ENCODE data around the gene POMT2. TPM values are rescaled to one million over a fixed set of nuclear protein-coding genes. Genes with fewer than 3 reads are reported as not detected.

POMT2 gene
- total and polyA plus RNA-seq, 12 donors, result 14.0 to 52.3 (median 41.7) TPM

DNA sequence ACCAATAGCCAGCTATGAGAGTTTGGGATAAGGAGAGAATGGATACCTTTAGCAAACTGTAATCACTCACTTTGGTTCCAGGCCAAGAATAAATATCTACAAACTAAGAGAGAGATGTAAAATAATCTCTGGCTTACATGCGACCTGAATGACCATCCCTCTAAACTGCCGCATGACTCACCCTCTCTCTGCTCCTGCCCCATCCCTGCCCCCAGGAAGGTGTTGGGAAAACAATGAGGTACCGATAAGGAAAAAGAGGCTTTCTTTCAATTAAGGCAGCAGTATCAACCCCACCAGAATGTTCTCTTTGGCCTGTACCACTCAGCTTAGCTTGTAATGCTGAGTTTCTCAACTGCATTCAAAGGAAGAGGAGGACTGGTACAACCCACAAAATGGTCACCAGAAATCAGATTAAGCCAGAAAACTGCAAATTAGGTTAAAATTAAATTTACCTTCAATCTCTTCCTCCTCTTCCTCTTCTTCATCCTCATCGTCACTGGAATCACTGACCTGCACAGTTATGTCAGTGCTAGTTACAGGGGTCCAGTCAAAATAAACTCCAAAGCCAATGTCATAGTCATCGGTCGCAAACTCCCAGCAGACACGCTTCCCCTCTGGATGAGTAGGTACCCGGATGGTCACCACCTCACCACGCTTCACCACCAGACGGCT lies 22.2 kb upstream of the POMT2 start:
- no peak overlapping the region for H3K4me3 ChIP-seq
- no peak for TF ChIP-seq POLR2A (IDR thresholded peaks at IDR 0.05)
- TF ChIP-seq, protein P1, sequence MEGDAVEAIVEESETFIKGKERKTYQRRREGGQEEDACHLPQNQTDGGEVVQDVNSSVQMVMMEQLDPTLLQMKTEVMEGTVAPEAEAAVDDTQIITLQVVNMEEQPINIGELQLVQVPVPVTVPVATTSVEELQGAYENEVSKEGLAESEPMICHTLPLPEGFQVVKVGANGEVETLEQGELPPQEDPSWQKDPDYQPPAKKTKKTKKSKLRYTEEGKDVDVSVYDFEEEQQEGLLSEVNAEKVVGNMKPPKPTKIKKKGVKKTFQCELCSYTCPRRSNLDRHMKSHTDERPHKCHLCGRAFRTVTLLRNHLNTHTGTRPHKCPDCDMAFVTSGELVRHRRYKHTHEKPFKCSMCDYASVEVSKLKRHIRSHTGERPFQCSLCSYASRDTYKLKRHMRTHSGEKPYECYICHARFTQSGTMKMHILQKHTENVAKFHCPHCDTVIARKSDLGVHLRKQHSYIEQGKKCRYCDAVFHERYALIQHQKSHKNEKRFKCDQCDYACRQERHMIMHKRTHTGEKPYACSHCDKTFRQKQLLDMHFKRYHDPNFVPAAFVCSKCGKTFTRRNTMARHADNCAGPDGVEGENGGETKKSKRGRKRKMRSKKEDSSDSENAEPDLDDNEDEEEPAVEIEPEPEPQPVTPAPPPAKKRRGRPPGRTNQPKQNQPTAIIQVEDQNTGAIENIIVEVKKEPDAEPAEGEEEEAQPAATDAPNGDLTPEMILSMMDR (IDR thresholded peaks at IDR 0.05), result no peak
- H3K27me3 ChIP-seq, result no peaks in the 10 kb centered on the region
- intact Hi-C loops (cut with DNase I), result no loop called here
- no peaks in the 10 kb centered on the region for H3K9me3 ChIP-seq (replicated peaks in 1 of 3)
- H3K27ac ChIP-seq, result no peak overlapping the region
- peaks cover 0 to 17% of the 10 kb centered on the region in 2 donors for H3K36me3 ChIP-seq (replicated peaks in 1 of 2)
- no peak for DNase-seq
- WGBS, 4 donors, result 92 to 95% (median 94%) methylated on average over 10 of the region's 10 CpGs
- H3K4me1 ChIP-seq (replicated peaks in 1 of 2), result no peaks in the 10 kb centered on the region

DNA sequence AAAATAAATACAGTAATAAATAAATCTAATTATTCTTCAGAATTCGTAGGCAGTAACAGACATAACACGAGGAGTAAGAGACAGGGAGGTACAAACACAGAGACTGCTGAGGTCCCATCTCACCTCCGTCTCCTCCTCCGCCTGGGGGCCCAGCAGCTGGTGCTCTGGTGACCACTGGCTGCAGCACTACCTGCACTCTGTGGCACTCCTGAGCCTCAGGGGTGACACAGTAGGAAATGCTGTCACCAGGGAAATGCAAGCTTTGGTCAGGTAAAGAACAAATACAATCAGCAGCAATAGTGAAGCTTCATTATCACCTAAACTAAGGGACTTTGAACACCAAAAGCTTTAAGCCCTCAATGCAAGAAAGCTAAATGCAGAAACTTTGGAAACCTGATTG lies 19.7 kb upstream of the POMT2 start:
- Histone ChIP-seq H3K9me3 (replicated peaks in 1 of 3) (no peaks in the 10 kb centered on the region), H3K27ac (no peak overlapping the region), H3K4me1 (replicated peaks in 1 of 2) (no peaks in the 10 kb centered on the region), H3K36me3 (replicated peaks in 1 of 2) (peaks cover 0 to 17% of the 10 kb centered on the region in 2 donors), H3K4me3 (no peak overlapping the region), H3K27me3 (no peaks in the 10 kb centered on the region)
- DNase-seq, result no peak
- TF ChIP-seq, protein P1 (IDR thresholded peaks at IDR 0.05), result no peak
- TF ChIP-seq POLR2A (IDR thresholded peaks at IDR 0.05), result no peak
- intact Hi-C loops (cut with DNase I), result no loop called here
- 85 to 96% (median 91%) methylated on average over 4 of the region's 4 CpGs for WGBS, 4 donors

DNA sequence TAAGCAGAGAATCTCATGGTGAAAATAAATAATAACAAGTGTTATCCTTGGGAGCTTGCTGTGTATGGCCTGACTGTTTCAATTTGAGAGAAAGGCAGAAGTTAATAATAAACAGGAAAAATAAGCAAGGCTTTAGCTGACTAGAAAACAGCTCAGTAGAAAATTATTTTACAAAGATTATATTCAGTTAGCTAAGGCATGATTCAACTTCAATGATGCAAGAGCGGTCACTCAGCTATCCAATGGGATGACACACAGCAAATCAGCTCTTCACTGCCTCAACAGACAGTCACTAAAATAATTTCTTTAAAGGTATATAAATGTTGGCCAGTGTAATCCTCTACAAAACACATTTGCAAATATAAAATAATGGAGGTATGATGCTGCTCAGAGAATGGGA lies 18.7 kb upstream of the POMT2 start:
- no peak for TF ChIP-seq POLR2A (IDR thresholded peaks at IDR 0.05)
- TF ChIP-seq, protein P1 (IDR thresholded peaks at IDR 0.05), result no peak
- no peaks in the 10 kb centered on the region for H3K27me3 ChIP-seq
- no peak overlapping the region for H3K27ac ChIP-seq
- no peak overlapping the region for H3K4me3 ChIP-seq
- WGBS, 4 donors, result 87 to 100% (median 95%) methylated on average over 1 of the region's 1 CpG
- no peaks in the 10 kb centered on the region for H3K4me1 ChIP-seq (replicated peaks in 1 of 2)
- H3K9me3 ChIP-seq (replicated peaks in 1 of 3), result no peaks in the 10 kb centered on the region
- intact Hi-C loops (cut with DNase I), result no loop called here
- peaks cover 0 to 17% of the 10 kb centered on the region in 2 donors for H3K36me3 ChIP-seq (replicated peaks in 1 of 2)
- no peak for DNase-seq

DNA sequence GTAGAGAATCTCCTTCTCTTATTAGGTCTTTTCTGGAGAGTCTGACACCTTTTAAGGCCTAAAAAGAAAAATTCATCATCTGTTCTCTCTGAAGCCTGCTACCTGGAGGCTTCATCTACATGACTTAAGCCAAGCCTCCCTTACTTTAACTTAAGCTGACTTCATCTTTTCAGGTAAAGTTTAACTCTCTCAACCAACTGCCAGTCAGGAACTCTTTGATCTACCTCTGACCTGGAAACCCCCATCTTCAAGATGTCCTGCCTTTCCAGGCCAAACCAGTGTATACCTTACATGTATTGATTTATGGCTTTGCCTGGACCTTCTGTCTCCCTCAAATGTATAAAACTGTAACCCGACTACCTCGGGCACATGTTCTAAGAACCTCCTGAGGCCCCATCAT lies 17.6 kb upstream of the POMT2 start:
- TF ChIP-seq, protein P1 (IDR thresholded peaks at IDR 0.05), result no peak
- no peak for TF ChIP-seq POLR2A (IDR thresholded peaks at IDR 0.05)
- Histone ChIP-seq H3K27me3 (no peaks in the 10 kb centered on the region), H3K4me3 (no peak overlapping the region), H3K9me3 (replicated peaks in 1 of 3) (no peaks in the 10 kb centered on the region), H3K36me3 (replicated peaks in 1 of 2) (peaks cover 0 to 16% of the 10 kb centered on the region in 2 donors), H3K27ac (no peak overlapping the region), H3K4me1 (replicated peaks in 1 of 2) (no peaks in the 10 kb centered on the region)
- WGBS, 4 donors, result 83 to 92% (median 89%) methylated on average over 2 of the region's 2 CpGs
- intact Hi-C loops (cut with DNase I), result no loop called here
- DNase-seq, result no peak
